OCI-LY7 (cell line): ENCODE measurements around the gene CXCL6. TPM values are rescaled to one million over a fixed set of nuclear protein-coding genes. Genes with fewer than 3 reads are reported as not detected.

Experiments used
- BruUV-seq: library from RNA; stranded (reverse); fragments of 400-500 nt; replicated peaks from 2 replicates; lab custom pipeline; 2021; lab: Mats Ljungman, UMichigan
- CTCF ChIA-PET: fragments of 300-600 bp; sonication (Branson Sonifier 250); formaldehyde crosslinking; loops from one replicate; lab custom pipeline; 2022; ENCODE audit warnings: antibody characterized with exemption; ENCODE audit not compliant: unreplicated experiment; lab: Charles Lee
- POLR2A ChIA-PET: fragments of 300-600 bp; sonication (Branson Sonifier 250); formaldehyde crosslinking; loops from one replicate; lab custom pipeline; 2022; ENCODE audit warnings: antibody characterized with exemption; lab: Charles Lee
- DNase-seq: peaks from one replicate; pipeline ENCODE4 v3.0.0-alpha.2; 2015; ENCODE audit warnings: low spot score
- H2AFZ ChIP-seq: fragments of 200-600 bp; sonication (generic), shearing (Covaris generic); 2 replicates; pipeline ENCODE4 v1.6.1; 2014; ENCODE audit warnings: mild to moderate bottlenecking, antibody characterized with exemption, low read length, moderate library complexity
- H3K27ac ChIP-seq: fragments of 200-600 bp; sonication (generic); 2 replicates; pipeline ENCODE4 v1.5.1; 2014; ENCODE audit warnings: mixed run types, low read depth, mild to moderate bottlenecking, moderate library complexity, low read length, inconsistent platforms; ENCODE audit not compliant: poor library complexity, severe bottlenecking
- H3K36me3 ChIP-seq: fragments of 200-600 bp; sonication (generic); 2 replicates; pipeline ENCODE4 v1.6.1; 2014; ENCODE audit warnings: mild to moderate bottlenecking, antibody characterized with exemption, low read length, moderate library complexity, mixed read lengths; ENCODE audit not compliant: insufficient read depth
- H3K4me1 ChIP-seq: fragments of 200-600 bp; sonication (generic); 2 replicates; pipeline ENCODE4 v1.5.1; 2014; ENCODE audit warnings: mild to moderate bottlenecking, low read length; ENCODE audit not compliant: insufficient read depth, poor library complexity, severe bottlenecking
- H3K4me2 ChIP-seq: fragments of 200-600 bp; sonication (generic); 2 replicates; pipeline ENCODE4 v1.6.1; 2014; ENCODE audit warnings: mild to moderate bottlenecking, low read length
- H3K4me3 ChIP-seq: fragments of 200-600 bp; sonication (generic); 2 replicates; pipeline ENCODE4 v1.5.1; 2014; ENCODE audit warnings: mild to moderate bottlenecking, low read depth, low read length; ENCODE audit not compliant: poor library complexity, severe bottlenecking
- H3K79me2 ChIP-seq: fragments of 200-600 bp; sonication (generic); 2 replicates; pipeline ENCODE4 v1.6.1; 2016; ENCODE audit warnings: low read depth, mild to moderate bottlenecking, low read length, moderate library complexity, mixed read lengths; ENCODE audit not compliant: insufficient read depth
- H3K9me2 ChIP-seq: fragments of 200-600 bp; sonication (generic); 2 replicates; pipeline ENCODE4 v1.6.1; 2016; ENCODE audit warnings: mild to moderate bottlenecking, low read length, mixed read lengths; ENCODE audit not compliant: insufficient read depth
- H3K9me3 ChIP-seq: fragments of 200-600 bp; sonication (generic); 2 replicates; pipeline ENCODE4 v1.6.1; 2014; ENCODE audit warnings: mild to moderate bottlenecking, mixed run types, low read length, mixed read lengths
- H4K20me1 ChIP-seq: fragments of 200-600 bp; sonication (generic); 2 replicates; pipeline ENCODE4 v1.6.1; 2014; ENCODE audit warnings: mild to moderate bottlenecking, antibody characterized with exemption, low read length, moderate library complexity, mixed read lengths; ENCODE audit not compliant: insufficient read depth
- CTCF ChIP-seq: fragments of 200-600 bp; sonication (generic); conservative IDR thresholded peaks from 2 replicates; pipeline ENCODE4 v1.5.1; 2014; ENCODE audit warnings: mild to moderate bottlenecking, antibody characterized with exemption, low read length, moderate library complexity, mixed read lengths
- EZH2phosphoT487 ChIP-seq: fragments of 200-600 bp; sonication (generic); IDR thresholded peaks from 2 replicates; pipeline ENCODE4 v1.6.1; 2018; ENCODE audit warnings: low read depth, borderline replicate concordance, mild to moderate bottlenecking, mixed run types, antibody characterized with exemption, low read length, moderate library complexity, mixed read lengths
- intact Hi-C: fragments of 100-400 bp; cut with micrococcal nuclease; formaldehyde crosslinking; loops from one replicate; pipeline ENCODE4 v1.10.0; 2022; ENCODE audit not compliant: unreplicated experiment
- total RNA-seq, 2 experiments: library from RNA; depleted of rRNA in 1 of 2; stranded (reverse); fragments of >200 nt in 1 of 2; shearing (Covaris generic) in 1 of 2; gene quantifications; 2 replicates each; pipeline ENCODE4 v1.2.3, GENCODE V29; 2014 to 2022

The CXCL6 gene
- total RNA-seq, 2 experiments from 2014 or later = not detected

GRCh38 chr4:73839715-73840114 is 3.2 kb downstream of the CXCL6 start:
- intact Hi-C loops = no loop called here

GRCh38 chr4:73841243-73841925 is 4.9 kb downstream of the CXCL6 start:
- H3K4me2 ChIP-seq = no peak overlapping the region
- BruUV-seq = no TSS peak
- no peak overlapping the region for H3K4me3 ChIP-seq
- no peaks in the 10 kb centered on the region for H3K4me1 ChIP-seq
- DNase-seq = no peak
- H3K79me2 ChIP-seq = no peaks in the 10 kb centered on the region
- no peak overlapping the region for H2AFZ ChIP-seq
- POLR2A ChIA-PET = interaction anchor here (0.6 kb wide), 1 partner anchor 343 kb away, joined by 3 read pairs; no protein-coding TSS in a partner anchor
- CTCF ChIA-PET = no interaction called here
- intact Hi-C loops = no loop called here
- H3K27ac ChIP-seq = no peak overlapping the region
- no peaks in the 10 kb centered on the region for H3K9me2 ChIP-seq
- TF ChIP-seq EZH2phosphoT487 = no peak
- TF ChIP-seq CTCF = no peak
- no peaks in the 10 kb centered on the region for H4K20me1 ChIP-seq
- no peaks in the 10 kb centered on the region for H3K9me3 ChIP-seq
- H3K36me3 ChIP-seq = no peaks in the 10 kb centered on the region

More at GRCh38 chr4:73839715-73840114, 3.2 kb downstream of the CXCL6 start:
- Histone ChIP-seq H3K4me2 (no peak overlapping the region), H3K36me3 (no peaks in the 10 kb centered on the region), H3K4me3 (no peak overlapping the region), H3K9me3 (no peaks in the 10 kb centered on the region), H4K20me1 (no peaks in the 10 kb centered on the region), H3K9me2 (no peaks in the 10 kb centered on the region), H2AFZ (no peak overlapping the region), H3K4me1 (no peaks in the 10 kb centered on the region), H3K79me2 (no peaks in the 10 kb centered on the region), H3K27ac (no peak overlapping the region)
- BruUV-seq = no TSS peak
- no peak for TF ChIP-seq EZH2phosphoT487
- no peak for TF ChIP-seq CTCF
- ChIA-PET CTCF (interaction anchor here (0.6 kb wide), 1 partner anchor 15 kb away, joined by 3 read pairs; no protein-coding TSS in a partner anchor), POLR2A (interaction anchor here (0.7 to 1.1 kb wide), 2 partner anchors 18 to 231 kb away, joined by 3 to 4 read pairs; no protein-coding TSS in a partner anchor)
- DNase-seq = no peak

GRCh38 chr4:73842696-73843095 is 6.2 kb downstream of the CXCL6 start:
- no TSS peak for BruUV-seq
- TF ChIP-seq CTCF (no peak), EZH2phosphoT487 (no peak)
- intact Hi-C loops = no loop called here

More at GRCh38 chr4:73842696-73843095, 6.2 kb downstream of the CXCL6 start:
- no peak overlapping the region for H3K4me2 ChIP-seq
- POLR2A ChIA-PET = interaction anchor here (0.6 to 1.0 kb wide), 2 partner anchors 9 to 79 kb away, joined by 3 to 5 read pairs; no protein-coding TSS in a partner anchor
- DNase-seq = no peak
- no peak overlapping the region for H3K4me3 ChIP-seq
- H3K27ac ChIP-seq = no peak overlapping the region
- H3K9me2 ChIP-seq = no peaks in the 10 kb centered on the region
- CTCF ChIA-PET = no interaction called here
- H3K36me3 ChIP-seq = no peaks in the 10 kb centered on the region
- H3K9me3 ChIP-seq = no peaks in the 10 kb centered on the region
- H3K79me2 ChIP-seq = no peaks in the 10 kb centered on the region
- no peak overlapping the region for H2AFZ ChIP-seq
- no peaks in the 10 kb centered on the region for H4K20me1 ChIP-seq
- no peaks in the 10 kb centered on the region for H3K4me1 ChIP-seq
